PC-3 (cell line): ENCODE results near the gene ANK2. TPM values are rescaled to one million over a fixed set of nuclear protein-coding genes. Genes with fewer than 3 reads are reported as not detected.

ENCODE experiments used
- ATAC-seq: fragments of 200-7000 bp; cut with Tn5 transposase; 2 replicates; pipeline ENCODE4 v1.9.1; 2020; ENCODE audit warnings: mild to moderate bottlenecking, moderate library complexity
- BruUV-seq: library from RNA; stranded (reverse); fragments of 400-500 nt; replicated peaks from 2 replicates; lab custom pipeline; 2021; lab: Mats Ljungman, UMichigan
- CTCF ChIA-PET: fragments of 300-600 bp; sonication (Branson Sonifier 250); formaldehyde crosslinking; loops from one replicate; lab custom pipeline; 2022; ENCODE audit warnings: antibody characterized with exemption; lab: Charles Lee
- POLR2A ChIA-PET: fragments of 300-600 bp; sonication (Branson Sonifier 250); formaldehyde crosslinking; loops from one replicate; lab custom pipeline; 2022; ENCODE audit warnings: antibody characterized with exemption; ENCODE audit not compliant: unreplicated experiment; lab: Charles Lee
- DNase-seq: peaks from one replicate; pipeline ENCODE4 v3.0.0-alpha.2; 2015
- H2AFZ ChIP-seq: fragments of 300-600 bp; sonication (generic); 2 replicates; pipeline ENCODE4 v1.6.0; 2016; ENCODE audit warnings: antibody characterized with exemption, low read length
- H3F3A ChIP-seq: fragments of 300-600 bp; sonication (generic); one replicate; pipeline ENCODE4 v1.6.0; 2017; ENCODE audit warnings: antibody characterized with exemption, low read length, control low read depth, mild to moderate bottlenecking; ENCODE audit not compliant: unreplicated experiment
- H3K27ac ChIP-seq: fragments of 300-600 bp; sonication (generic); 2 replicates; pipeline ENCODE4 v1.5.1; 2016; ENCODE audit warnings: mild to moderate bottlenecking, low read length
- H3K27me3 ChIP-seq: fragments of 300-600 bp; sonication (generic); 2 replicates; pipeline ENCODE4 v1.6.1; 2016; ENCODE audit warnings: low read length, mixed read lengths
- H3K36me3 ChIP-seq: fragments of 300-600 bp; sonication (generic); 2 replicates; pipeline ENCODE4 v1.6.1; 2016; ENCODE audit warnings: low read depth, mixed run types, low read length, mixed read lengths
- H3K4me1 ChIP-seq: fragments of 300-600 bp; sonication (generic); 2 replicates; pipeline ENCODE4 v1.5.1; 2016; ENCODE audit warnings: low read length; ENCODE audit not compliant: insufficient read depth
- H3K4me2 ChIP-seq: fragments of 300-600 bp; sonication (generic); 2 replicates; pipeline ENCODE4 v1.6.0; 2016; ENCODE audit warnings: low read length
- H3K4me3 ChIP-seq: fragments of 300-600 bp; sonication (generic); 2 replicates; pipeline ENCODE4 v1.5.1; 2016; ENCODE audit warnings: mild to moderate bottlenecking, low read length, mixed read lengths
- H3K79me2 ChIP-seq: fragments of 300-600 bp; sonication (generic); 2 replicates; pipeline ENCODE4 v1.6.1; 2017; ENCODE audit warnings: low read length, mixed read lengths
- H3K9ac ChIP-seq: fragments of 300-600 bp; sonication (generic); 2 replicates; pipeline ENCODE4 v1.6.0; 2016; ENCODE audit warnings: mild to moderate bottlenecking, low read length
- H3K9me2 ChIP-seq: fragments of 300-600 bp; sonication (generic); replicated peaks from 2 replicates; pipeline ENCODE4 v1.6.1; 2016; ENCODE audit warnings: mixed run types, low read length, mixed read lengths
- H3K9me3 ChIP-seq: fragments of 300-600 bp; sonication (generic); 2 replicates; pipeline ENCODE4 v1.6.1; 2016; ENCODE audit warnings: low read length, mixed read lengths
- H4K20me1 ChIP-seq: fragments of 300-600 bp; sonication (generic); 2 replicates; pipeline ENCODE4 v1.6.1; 2016; ENCODE audit warnings: low read length, mixed read lengths
- CTCF ChIP-seq: fragments of 300-600 bp; sonication (generic); conservative IDR thresholded peaks from 2 replicates; pipeline ENCODE4 v1.5.1; 2017; ENCODE audit warnings: antibody characterized with exemption, low read depth, mild to moderate bottlenecking, low read length
- EZH2 ChIP-seq: fragments of 300-600 bp; sonication (generic); IDR thresholded peaks from one replicate; pipeline ENCODE4 v1.6.1; 2017; ENCODE audit warnings: antibody characterized with exemption, mild to moderate bottlenecking, low read length; ENCODE audit not compliant: unreplicated experiment
- EZH2phosphoT487 ChIP-seq: fragments of 300-600 bp; sonication (generic); IDR thresholded peaks from 2 replicates; pipeline ENCODE4 v1.6.1; 2018; ENCODE audit warnings: mild to moderate bottlenecking, antibody characterized with exemption, low read length, borderline replicate concordance
- intact Hi-C: fragments of 100-400 bp; cut with micrococcal nuclease; formaldehyde crosslinking; loops from 2 replicates; pipeline ENCODE4 v1.9.0; 2023
- total RNA-seq: library from RNA; depleted of rRNA; stranded (reverse); fragments of >200 nt; gene quantifications from 2 replicates; pipeline ENCODE4 v1.2.3, GENCODE V29; 2014

The ANK2 gene
- total RNA-seq, 1 experiment from 2014 or later: 1.8 TPM

GRCh38 chr4:113016377-113016776 is 33.1 kb upstream of the ANK2 start:
- H4K20me1 ChIP-seq: no peaks in the 10 kb centered on the region
- no TSS peak for BruUV-seq
- no peaks in the 10 kb centered on the region for H3K4me1 ChIP-seq
- ChIA-PET POLR2A (no interaction called here), CTCF (no interaction called here)
- H3K9ac ChIP-seq: no peak overlapping the region
- ATAC-seq (no peak), DNase-seq (no peak)
- no peak overlapping the region for H3K4me3 ChIP-seq
- H3K27me3 ChIP-seq: no peaks in the 10 kb centered on the region
- no peaks in the 10 kb centered on the region for H3K36me3 ChIP-seq
- H3F3A ChIP-seq: no peaks in the 10 kb centered on the region
- intact Hi-C loops: no loop called here
- no peak overlapping the region for H2AFZ ChIP-seq
- H3K4me2 ChIP-seq: no peak overlapping the region
- no peak for TF ChIP-seq CTCF
- no peak for TF ChIP-seq EZH2phosphoT487
- TF ChIP-seq EZH2: no peak
- H3K79me2 ChIP-seq: no peaks in the 10 kb centered on the region
- no peak overlapping the region for H3K27ac ChIP-seq
- no peaks in the 10 kb centered on the region for H3K9me3 ChIP-seq
- no peaks in the 10 kb centered on the region for H3K9me2 ChIP-seq

- ChIA-PET CTCF (no interaction called here), POLR2A (no interaction called here)
- ATAC-seq (no peak), DNase-seq (no peak)
- H3K4me2 ChIP-seq: no peak overlapping the region
- H3F3A ChIP-seq: no peaks in the 10 kb centered on the region
- no peaks in the 10 kb centered on the region for H3K4me1 ChIP-seq
- no peak overlapping the region for H3K4me3 ChIP-seq
- H3K27me3 ChIP-seq: no peaks in the 10 kb centered on the region
- no peak overlapping the region for H3K27ac ChIP-seq
- H3K9me3 ChIP-seq: no peaks in the 10 kb centered on the region
- no TSS peak for BruUV-seq
- no peak overlapping the region for H2AFZ ChIP-seq
- no peaks in the 10 kb centered on the region for H4K20me1 ChIP-seq
- H3K9me2 ChIP-seq: no peaks in the 10 kb centered on the region
- no peaks in the 10 kb centered on the region for H3K79me2 ChIP-seq
- TF ChIP-seq EZH2phosphoT487 (no peak), CTCF (no peak), EZH2 (no peak)
- no peaks in the 10 kb centered on the region for H3K36me3 ChIP-seq
- H3K9ac ChIP-seq: no peak overlapping the region
- intact Hi-C loops: no loop called here
Observed at GRCh38 chr4:113020966-113021365, 28.5 kb upstream of the ANK2 start.

GRCh38 chr4:113024388-113024787 is 25.1 kb upstream of the ANK2 start:
- no TSS peak for BruUV-seq
- no peaks in the 10 kb centered on the region for H4K20me1 ChIP-seq
- CTCF ChIA-PET: no interaction called here

More at GRCh38 chr4:113024388-113024787, 25.1 kb upstream of the ANK2 start:
- no peak overlapping the region for H3K9ac ChIP-seq
- H3K9me2 ChIP-seq: no peaks in the 10 kb centered on the region
- H3K4me2 ChIP-seq: no peak overlapping the region
- H3K27ac ChIP-seq: no peak overlapping the region
- no peaks in the 10 kb centered on the region for H3K27me3 ChIP-seq
- H3K9me3 ChIP-seq: no peaks in the 10 kb centered on the region
- H3K36me3 ChIP-seq: no peaks in the 10 kb centered on the region
- ATAC-seq: no peak
- no peaks in the 10 kb centered on the region for H3K79me2 ChIP-seq
- no peak for DNase-seq
- H3F3A ChIP-seq: no peaks in the 10 kb centered on the region
- no peak for TF ChIP-seq EZH2phosphoT487
- TF ChIP-seq EZH2: no peak
- no peak for TF ChIP-seq CTCF
- no peaks in the 10 kb centered on the region for H3K4me1 ChIP-seq
- POLR2A ChIA-PET: no interaction called here
- no peak overlapping the region for H3K4me3 ChIP-seq
- H2AFZ ChIP-seq: no peak overlapping the region
- intact Hi-C loops: no loop called here
